Measurements from ENCODE around the gene TECPR1.

GRCh38 chr7:98225913-98226614 is 26.0 kb downstream of the TECPR1 start:
- TF ChIP-seq EZH2 (IDR thresholded peaks at IDR 0.05; ENCODE audit: insufficient read depth, poor library complexity, severe bottlenecking) (no peak), EZH2phosphoT487 (IDR thresholded peaks at IDR 0.05; ENCODE audit: insufficient read depth, low read depth) (no peak)

All from GM23248 (cell line).